Hindlimb muscle (tissue), 1 donor: ENCODE data around the gene RNF123. TPM values are rescaled to one million over a fixed set of nuclear protein-coding genes. Genes with fewer than 3 reads are reported as not detected.
A peak's percentile ranks its signal among the peaks of the same experiment; 100 is the strongest.

Experiments used
- DNase-seq: peaks from one replicate; pipeline ENCODE4 v3.0.0-alpha.2; 2013
- polyA plus RNA-seq: library from polyadenylated mRNA; unstranded; fragments of 120-200 nt; gene quantifications from one replicate; pipeline ENCODE4 v1.2.1, GENCODE V29; 2013; ENCODE audit not compliant: insufficient read length

RNF123 gene
- polyA plus RNA-seq: 56.9 TPM

DNA sequence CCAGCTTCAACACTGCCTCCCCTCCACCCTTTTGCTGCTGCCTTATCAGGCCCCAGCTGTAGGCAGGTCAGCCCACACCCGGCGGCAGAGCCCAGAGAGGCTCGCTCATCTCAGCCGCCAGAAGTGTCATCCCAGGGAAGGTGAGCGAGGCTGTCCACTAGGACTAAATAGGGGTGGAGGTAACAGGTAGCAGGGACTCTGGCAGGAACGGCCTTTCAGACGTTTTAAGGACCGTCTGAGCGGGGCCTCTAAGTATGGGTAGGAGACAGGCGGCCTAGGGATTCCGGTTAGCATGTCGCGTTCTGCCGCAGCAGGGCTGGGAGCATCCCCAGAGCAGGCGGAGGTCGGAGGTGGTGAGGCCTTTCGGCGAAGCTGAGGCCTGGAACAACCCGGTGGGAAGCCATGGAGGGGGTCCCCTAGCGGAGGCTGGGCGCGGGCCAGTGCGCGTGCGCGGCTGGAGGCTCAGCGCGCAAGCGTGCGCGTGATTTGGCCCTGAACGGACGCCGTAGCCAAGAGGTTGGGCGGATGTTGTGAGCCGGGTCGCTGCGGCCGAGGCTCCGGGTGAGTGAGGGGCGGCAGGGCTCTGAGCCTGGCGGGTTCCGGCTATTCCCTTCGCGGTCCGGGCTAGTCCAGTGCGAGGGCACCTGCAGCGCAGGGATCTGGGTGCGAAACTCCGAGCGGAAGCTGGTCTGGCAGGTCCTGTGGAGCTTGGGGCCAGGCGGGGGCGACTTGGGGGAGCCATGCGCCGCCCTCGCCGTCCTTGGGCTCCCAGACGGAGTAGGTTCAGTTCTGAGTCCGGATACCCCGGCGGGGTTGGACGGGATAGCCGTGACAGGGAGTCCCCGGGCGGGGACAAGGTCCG, at the start of gene RNF123, which contains the start of gene MST1:
TSS of gene RNF123 (plus strand) at position 512 of the 862 bp plus-strand sequence. CDS start 1,609 bp downstream, outside the sequence.
TSS of gene MST1 (minus strand) at position 429 of the 862 bp plus-strand sequence. CDS start 783 bp downstream, outside the sequence.
- peak; percentile 95 for DNase-seq

DNA sequence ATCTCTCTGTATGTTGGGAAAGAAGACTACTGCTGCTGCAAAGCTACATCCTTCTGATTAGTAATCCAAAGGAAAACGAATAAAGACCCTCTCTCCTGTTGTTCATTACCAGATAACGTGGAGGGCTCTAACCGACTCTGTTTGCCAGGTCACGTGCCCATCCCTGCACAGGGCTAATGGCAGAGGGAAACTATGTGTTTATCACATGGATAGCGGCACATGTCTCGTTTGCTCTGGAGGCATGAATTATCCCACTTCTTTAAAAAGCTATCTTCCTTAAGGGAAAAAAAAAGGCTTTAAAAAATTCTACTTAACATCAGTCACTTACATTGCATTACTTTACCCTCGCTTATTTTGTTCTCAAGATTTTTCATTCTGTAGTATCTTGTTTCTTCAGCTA, 48.1 kb upstream of the RNF123 start:
- no peak for DNase-seq

DNA sequence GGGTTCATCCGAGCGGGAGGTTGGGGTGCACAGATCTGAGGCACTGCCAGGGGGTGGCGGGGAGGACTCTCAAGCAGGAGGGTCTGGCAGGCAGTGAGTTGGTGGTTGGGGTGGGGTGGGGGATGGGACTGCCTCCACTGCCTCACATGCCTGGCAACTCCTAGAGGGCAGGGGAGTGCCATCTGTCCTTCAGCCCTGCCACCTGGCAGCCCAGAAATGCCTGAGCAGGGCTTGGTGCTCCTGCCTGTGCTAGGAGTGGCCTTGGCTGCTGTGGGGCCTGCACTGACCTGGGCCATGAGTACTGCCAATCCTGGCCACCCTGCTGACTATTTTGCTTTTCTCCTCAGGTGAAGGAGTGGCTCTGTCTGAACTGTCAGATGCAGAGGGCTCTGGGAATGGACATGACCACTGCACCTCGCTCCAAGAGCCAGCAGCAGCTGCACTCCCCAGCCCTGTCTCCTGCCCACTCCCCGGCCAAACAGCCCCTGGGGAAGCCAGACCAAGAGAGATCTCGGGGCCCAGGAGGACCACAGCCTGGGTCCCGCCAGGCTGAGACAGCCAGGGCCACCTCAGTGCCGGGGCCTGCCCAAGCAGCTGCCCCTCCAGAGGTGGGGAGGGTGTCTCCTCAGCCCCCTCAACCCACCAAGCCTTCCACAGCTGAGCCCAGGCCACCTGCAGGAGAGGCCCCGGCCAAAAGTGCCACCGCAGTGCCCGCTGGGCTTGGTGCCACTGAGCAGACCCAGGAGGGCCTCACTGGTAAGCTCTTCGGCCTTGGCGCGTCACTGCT, 47.2 kb upstream of the RNF123 start:
- no peak for DNase-seq

DNA sequence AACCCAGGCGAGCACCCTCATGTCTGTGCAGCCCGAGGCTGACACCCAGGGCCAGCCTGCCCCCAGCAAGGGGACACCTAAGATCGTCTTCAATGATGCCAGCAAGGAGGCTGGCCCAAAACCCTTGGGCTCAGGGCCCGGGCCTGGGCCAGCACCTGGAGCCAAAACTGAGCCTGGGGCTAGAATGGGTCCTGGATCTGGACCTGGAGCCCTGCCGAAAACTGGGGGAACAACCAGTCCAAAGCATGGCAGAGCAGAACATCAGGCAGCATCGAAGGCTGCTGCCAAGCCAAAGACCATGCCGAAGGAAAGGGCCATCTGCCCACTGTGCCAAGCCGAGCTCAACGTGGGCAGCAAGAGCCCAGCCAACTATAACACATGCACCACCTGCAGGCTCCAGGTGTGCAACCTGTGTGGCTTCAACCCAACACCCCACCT, 46.6 kb upstream of the RNF123 start:
- no peak for DNase-seq

GRCh38 chr3:49644684-49645083, 44.7 kb upstream of the RNF123 start:
- DNase-seq: no peak

DNA sequence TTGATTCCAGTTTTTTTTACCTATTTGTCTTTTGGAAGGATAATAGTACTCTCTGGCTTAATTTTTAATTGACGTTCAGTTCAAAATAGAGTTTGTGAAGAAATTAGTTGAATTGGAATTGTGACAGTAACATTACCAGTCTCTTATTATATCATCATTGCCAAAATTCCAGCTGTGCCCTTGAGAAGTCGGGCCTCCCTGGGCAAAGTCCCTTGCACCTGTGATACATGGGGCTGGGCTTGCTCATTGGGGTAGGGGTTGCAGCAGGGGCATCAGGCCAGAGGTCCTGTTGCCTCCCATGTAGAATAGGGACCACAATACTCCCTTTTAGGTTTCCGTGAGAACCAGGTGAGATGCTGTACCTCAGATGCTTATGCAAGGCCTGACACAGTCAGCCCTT, 43.1 kb upstream of the RNF123 start:
- no peak for DNase-seq

DNA sequence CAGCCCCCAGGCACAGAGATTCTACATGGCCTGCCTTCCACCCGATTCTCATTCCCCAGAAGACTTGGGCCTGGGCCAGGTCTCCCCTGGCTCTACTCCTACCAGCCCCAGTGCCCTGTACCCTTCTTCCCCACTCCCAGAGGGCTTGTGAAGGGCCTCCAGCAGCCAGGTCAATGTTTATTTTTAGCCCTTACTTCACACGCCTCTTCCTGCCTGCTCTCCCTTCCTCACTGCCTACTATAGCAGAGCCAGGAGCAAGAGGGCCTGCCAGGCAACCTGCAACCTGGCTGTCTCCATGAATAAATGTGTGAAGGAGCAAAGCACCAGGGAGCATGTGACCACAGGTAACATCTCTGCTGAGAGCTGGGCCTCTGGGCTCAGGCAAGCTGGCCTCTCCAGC, 41.6 kb upstream of the RNF123 start:
- DNase-seq: no peak

GRCh38 chr3:49648354-49649019, 40.9 kb upstream of the RNF123 start:
- no peak for DNase-seq

- DNase-seq: no peak
Observed at GRCh38 chr3:49649576-49649975, 39.8 kb upstream of the RNF123 start.

- no peak for DNase-seq
Observed at GRCh38 chr3:49650177-49650576, 39.2 kb upstream of the RNF123 start.

DNA sequence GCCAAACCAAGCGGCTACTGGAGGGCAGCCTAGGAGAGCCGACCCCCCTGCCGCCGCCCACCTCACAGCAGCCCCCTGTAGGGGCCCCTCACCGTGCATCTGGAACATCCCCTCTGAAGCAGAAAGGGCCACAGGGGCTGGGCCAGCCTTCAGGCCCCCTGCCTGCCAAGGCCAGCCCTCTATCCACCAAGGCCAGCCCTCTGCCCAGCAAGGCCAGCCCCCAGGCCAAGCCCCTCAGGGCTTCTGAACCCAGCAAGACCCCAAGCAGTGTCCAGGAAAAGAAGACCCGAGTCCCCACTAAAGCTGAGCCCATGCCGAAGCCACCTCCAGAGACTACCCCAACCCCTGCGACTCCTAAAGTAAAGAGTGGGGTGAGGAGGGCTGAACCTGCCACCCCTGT, 38.7 kb upstream of the RNF123 start:
- DNase-seq: no peak

- DNase-seq: no peak
Observed at GRCh38 chr3:49652218-49652902, 37.0 kb upstream of the RNF123 start.

DNA sequence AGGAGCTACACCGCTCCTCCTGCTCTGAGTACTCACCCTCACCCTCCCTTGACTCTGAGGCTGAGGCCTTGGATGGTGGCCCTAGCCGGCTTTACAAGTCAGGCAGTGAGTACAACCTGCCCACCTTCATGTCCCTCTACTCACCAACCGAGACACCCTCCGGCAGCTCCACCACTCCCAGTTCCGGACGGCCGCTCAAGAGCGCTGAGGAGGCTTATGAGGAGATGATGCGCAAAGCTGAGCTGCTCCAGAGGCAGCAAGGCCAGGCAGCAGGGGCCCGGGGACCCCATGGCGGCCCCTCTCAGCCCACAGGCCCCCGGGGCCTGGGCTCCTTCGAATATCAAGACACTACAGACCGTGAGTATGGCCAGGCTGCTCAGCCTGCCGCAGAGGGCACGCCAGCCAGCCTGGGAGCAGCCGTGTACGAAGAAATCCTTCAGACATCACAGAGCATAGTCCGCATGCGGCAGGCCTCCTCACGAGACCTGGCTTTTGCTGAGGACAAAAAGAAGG, 36.4 kb upstream of the RNF123 start:
- no peak for DNase-seq

DNA sequence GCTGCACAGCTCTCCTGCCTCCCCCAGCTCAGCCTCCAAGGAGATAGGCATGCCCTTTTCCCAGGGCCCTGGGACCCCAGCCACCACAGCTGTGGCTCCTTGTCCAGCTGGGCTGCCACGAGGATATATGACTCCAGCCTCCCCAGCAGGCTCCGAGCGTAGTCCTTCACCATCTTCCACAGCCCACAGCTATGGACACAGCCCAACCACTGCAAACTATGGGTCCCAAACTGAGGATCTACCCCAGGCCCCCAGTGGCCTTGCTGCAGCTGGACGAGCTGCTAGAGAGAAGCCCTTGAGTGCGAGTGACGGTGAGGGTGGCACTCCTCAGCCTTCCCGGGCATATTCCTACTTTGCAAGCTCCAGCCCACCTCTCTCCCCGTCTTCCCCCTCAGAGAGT, 35.7 kb upstream of the RNF123 start:
- DNase-seq: no peak

DNA sequence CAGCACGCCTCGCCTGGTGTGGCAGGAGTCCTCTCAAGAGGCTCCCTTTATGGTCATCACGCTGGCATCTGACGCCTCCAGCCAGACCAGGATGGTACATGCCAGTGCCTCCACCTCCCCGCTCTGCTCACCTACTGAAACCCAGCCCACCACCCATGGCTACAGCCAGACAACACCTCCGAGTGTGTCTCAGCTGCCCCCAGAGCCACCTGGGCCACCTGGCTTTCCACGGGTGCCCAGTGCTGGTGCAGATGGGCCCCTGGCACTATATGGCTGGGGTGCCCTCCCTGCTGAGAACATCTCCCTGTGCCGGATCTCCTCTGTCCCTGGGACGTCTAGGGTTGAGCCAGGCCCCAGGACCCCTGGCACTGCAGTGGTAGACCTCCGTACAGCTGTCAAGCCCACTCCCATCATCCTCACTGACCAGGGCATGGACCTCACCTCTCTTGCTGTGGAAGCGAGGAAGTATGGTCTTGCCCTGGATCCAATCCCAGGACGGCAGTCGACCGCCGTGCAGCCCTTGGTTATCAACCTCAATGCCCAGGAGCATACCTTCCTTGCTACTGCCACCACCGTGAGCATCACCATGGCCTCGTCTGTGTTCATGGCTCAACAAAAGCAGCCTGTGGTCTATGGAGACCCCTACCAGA, 35.1 kb upstream of the RNF123 start:
- DNase-seq: no peak

- DNase-seq: no peak
Observed at GRCh38 chr3:49654955-49655556, 34.3 kb upstream of the RNF123 start.

DNA sequence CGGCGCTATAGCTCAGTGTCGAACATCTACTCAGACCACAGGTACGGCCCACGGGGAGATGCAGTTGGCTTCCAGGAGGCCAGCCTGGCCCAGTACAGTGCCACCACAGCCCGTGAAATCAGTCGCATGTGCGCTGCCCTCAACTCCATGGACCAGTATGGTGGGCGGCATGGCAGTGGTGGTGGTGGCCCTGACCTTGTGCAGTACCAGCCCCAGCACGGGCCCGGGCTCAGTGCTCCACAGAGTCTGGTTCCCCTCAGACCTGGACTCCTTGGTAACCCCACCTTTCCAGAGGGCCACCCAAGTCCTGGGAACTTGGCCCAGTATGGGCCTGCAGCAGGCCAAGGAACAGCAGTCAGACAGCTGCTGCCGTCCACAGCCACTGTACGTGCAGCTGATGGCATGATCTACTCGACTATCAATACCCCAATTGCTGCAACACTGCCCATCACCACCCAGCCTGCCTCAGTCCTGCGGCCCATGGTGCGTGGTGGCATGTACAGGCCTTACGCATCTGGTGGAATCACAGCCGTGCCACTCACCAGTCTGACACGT, 33.5 kb upstream of the RNF123 start:
- DNase-seq: no peak

DNA sequence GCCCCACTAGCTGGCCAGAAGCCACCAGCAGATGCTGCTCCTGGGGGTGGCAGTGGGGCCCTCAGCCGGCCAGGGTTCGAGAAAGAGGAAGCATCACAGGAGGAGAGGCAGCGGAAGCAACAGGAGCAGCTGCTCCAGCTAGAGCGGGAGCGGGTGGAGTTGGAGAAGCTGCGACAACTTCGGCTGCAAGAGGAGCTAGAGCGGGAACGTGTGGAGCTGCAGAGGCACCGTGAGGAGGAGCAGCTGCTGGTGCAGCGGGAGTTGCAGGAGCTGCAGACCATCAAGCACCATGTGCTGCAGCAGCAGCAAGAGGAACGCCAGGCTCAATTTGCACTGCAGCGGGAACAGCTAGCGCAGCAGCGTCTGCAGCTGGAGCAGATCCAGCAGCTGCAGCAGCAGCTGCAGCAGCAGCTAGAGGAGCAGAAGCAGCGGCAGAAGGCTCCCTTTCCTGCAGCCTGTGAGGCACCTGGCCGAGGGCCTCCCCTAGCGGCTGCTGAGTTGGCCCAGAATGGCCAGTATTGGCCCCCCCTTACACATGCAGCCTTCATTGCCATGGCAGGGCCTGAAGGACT, 32.7 kb upstream of the RNF123 start:
- no peak for DNase-seq

DNA sequence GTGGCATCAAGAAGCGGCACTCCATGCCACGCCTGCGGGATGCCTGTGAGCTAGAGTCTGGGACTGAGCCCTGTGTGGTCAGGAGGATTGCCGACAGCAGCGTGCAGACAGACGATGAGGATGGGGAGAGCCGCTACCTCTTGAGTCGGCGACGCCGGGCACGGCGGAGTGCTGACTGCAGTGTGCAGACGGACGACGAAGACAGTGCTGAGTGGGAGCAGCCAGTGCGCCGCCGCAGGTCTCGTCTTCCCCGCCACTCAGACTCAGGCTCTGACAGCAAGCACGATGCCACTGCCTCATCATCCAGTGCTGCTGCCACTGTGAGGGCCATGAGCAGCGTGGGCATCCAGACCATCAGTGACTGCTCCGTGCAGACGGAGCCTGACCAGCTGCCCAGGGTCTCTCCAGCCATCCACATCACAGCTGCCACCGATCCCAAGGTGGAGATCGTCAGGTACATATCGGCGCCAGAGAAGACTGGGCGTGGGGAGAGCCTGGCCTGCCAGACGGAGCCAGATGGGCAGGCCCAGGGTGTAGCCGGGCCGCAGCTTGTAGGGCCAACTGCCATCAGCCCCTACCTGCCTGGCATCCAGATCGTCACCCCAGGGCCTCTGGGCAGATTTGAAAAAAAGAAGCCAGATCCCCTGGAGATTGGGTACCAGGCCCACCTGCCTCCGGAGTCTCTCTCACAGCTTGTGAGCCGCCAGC, 32.0 kb upstream of the RNF123 start:
- no peak for DNase-seq

- DNase-seq: no peak
Observed at GRCh38 chr3:49658711-49659110, 30.6 kb upstream of the RNF123 start.
